ENCODE data around the gene OXSR1.

OXSR1 gene

DNA sequence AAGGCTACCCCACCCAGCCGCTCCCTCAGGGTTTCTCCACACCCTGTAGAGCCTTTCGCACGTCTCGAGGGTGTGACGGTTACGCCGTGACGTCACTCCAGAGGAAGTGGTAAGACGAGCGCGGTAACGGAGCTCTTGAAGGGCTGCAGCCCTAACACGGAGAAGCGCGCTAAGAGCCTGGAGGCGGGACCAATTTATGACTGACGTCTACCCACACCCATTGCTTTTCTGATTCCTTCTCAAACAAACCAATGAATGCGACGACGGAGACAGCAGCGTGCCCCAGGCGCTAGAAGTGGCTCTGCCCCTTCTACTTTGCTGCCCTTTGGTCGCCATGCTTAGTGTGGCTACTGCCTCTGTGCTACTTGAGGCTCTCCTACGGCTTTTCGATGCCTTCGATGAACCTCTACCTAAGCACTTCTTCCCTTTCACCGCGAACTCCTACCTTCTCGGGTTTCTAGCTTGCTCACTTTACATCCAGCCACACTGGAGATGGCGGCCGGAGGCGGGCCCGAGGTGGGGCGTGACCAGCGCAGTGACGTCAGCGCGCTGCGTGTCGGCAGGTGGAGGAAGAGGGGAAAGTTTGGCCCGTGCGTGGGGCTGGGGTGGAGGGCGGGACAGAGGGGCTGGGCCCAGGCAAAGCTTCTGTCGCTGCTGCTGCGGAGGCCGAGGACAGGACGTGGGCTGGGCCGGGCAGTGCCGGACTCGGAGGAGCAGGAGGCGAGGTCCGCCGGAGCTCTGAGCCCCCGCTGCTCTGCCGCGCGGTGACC, at the start of gene OXSR1:
TSS of gene OXSR1 (plus strand) at position 586 of the 770 bp plus-strand sequence. CDS start 340 bp downstream, outside the sequence.
- peak within 1 kb of the TSS; percentile 91 for H3K4me3 ChIP-seq (ENCODE audit: low read depth, low read length)
- no peak for TF ChIP-seq CTCF (IDR thresholded peaks at IDR 0.05; ENCODE audit: borderline replicate concordance, insufficient read depth, low read depth, low read length)

DNA sequence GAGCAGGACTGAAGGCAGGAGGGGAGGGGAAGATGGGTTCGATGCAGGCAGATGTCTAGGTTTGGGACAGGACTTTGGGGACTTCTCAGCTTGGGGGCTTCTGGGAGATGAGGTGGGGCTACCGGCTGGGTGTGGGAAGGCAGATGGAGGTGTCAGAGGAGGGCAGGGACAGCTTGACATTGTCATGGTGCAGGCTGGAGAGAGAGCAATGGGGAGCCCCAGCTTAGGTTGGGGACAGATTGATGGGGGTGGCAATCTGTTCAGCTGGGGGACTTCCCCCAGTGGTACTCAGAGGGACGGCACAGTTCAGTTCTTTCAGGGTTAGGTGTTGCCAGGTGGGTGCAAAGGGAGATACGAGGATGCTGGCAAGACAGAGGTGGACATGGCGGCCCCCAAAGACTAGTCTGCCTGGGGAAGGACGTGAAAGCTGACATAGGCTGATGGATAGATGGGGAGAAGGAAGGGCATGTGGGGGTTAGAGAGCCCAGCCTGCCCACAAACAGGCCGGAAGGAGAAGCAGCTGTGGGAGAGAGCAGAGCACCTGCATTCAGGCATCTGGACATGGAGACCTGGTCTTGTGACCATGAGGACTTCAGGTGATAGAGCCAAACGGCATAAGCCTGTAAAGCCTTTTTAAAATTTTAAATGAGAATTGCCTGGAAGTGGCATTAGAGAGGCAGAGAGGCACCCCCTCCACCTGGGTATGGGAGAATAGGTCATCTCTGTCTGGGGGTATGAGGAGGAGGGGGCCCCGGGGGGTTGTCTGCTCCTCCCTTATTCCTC, 49.5 kb upstream of the OXSR1 start:
- no peak for TF ChIP-seq CTCF (IDR thresholded peaks at IDR 0.05; ENCODE audit: borderline replicate concordance, insufficient read depth, low read depth, low read length)
- H3K4me3 ChIP-seq (ENCODE audit: low read depth, low read length): no peak overlapping the region

DNA sequence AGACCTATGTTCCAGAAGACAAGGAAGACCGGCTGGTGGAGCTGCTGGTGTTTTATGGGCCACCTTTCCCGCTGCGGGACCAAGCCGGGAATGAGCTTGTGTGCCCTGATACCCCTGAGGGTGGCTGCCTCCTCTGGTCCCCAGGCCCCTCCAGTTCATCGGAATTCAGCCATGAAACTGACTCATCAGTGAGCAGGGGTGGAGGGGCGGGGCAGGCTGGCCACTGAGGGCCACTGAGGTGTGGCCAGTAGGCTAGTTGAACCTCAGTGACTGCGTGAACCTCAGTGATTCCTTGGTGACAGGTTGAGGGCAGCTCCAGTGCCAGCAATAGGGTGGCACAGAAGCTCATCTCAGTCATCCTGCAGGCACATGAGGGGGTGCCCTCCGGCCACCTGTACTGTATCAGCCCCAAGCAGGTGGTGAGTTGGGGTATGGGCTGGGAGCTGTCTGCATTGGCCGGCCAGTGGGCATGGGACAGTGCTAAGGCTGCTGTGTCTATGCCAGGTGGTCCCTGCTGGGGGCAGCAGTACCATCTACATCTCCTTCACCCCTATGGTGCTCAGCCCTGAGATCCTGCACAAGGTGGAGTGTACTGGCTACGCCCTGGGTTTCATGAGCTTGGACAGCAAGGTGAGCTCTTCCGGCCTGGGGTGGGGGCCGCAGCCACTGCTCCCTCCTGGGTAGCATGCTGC, 48.7 kb upstream of the OXSR1 start:
- 0 out of 2 replicates have a peak, but pooled peaks have one; percentile 3 for TF ChIP-seq CTCF (IDR thresholded peaks at IDR 0.05; ENCODE audit: borderline replicate concordance, insufficient read depth, low read depth, low read length)
- H3K4me3 ChIP-seq (ENCODE audit: low read depth, low read length): no peak overlapping the region

DNA sequence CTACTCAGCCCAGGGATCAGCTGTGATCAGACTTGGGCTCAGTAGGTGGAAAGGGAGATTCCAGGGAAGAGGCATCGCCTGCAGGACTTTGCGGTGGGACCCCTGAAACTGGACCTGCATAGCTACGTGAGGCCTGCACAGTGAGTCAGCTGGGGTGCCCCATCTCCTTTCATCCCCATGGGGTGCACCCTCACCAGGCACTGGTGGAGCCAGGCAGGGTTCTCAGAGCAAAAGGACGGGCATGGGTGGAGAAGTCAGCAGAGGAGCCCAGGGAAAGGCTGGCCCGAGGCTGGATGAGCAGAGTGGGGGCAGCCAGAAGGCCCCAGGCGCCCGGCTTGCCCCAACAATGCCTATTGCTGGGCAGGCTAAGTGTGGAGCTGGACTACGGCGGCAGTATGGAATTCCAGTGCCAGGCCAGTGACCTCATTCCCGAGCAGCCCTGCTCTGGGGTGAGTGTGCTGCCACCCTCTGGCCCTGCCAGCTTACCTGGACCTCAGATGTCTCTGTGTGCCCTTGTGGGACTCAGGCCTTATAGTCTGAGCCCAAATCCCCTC, 48.1 kb upstream of the OXSR1 start:
- TF ChIP-seq CTCF (IDR thresholded peaks at IDR 0.05; ENCODE audit: borderline replicate concordance, insufficient read depth, low read depth, low read length): no peak
- no peak overlapping the region for H3K4me3 ChIP-seq (ENCODE audit: low read depth, low read length)

- no peak overlapping the region for H3K4me3 ChIP-seq (ENCODE audit: low read depth, low read length)
- peak; percentile 98 for TF ChIP-seq CTCF (IDR thresholded peaks at IDR 0.05; ENCODE audit: borderline replicate concordance, insufficient read depth, low read depth, low read length)
These were observed 47.5 kb upstream of the OXSR1 start for GRCh38 chr3:38117748-38118420.

- TF ChIP-seq CTCF (IDR thresholded peaks at IDR 0.05; ENCODE audit: borderline replicate concordance, insufficient read depth, low read depth, low read length): no peak
- H3K4me3 ChIP-seq (ENCODE audit: low read depth, low read length): no peak overlapping the region
These were observed 46.7 kb upstream of the OXSR1 start for GRCh38 chr3:38118421-38119247.
